Pancreas (tissue), 10 donors: Measurements from ENCODE around the gene MAP3K19. TPM values are rescaled to one million over a fixed set of nuclear protein-coding genes. Genes with fewer than 3 reads are reported as not detected.
"Not testable (repeated sequence)": the region's sequence is repeated elsewhere in the genome, so short reads cannot be mapped to it uniquely, and the experiment has no call there.

ENCODE experiments used
- ATAC-seq, 4 donors: fragments of 200-7000 bp; cut with Tn5 transposase; one replicate each; pipeline versions ENCODE4 v1.8.0 to v1.9.1; 2020; ENCODE audit warnings: mild to moderate bottlenecking in 4 of 4, moderate library complexity in 4 of 4
- DNase-seq, 6 donors: peaks; one replicate each; pipeline ENCODE4 v3.0.0-alpha.2; 2020
- FAIRE-seq: peaks from 2 replicates; lab custom pipeline; 2012; peaks lifted over from hg19 to GRCh38; lab: Jason Lieb, UNC
- H3K27ac ChIP-seq, 4 donors: fragments of 200-600 bp; sonication (generic); 1 replicate in 3 of 4; 2 replicates in 1 of 4; pipeline versions ENCODE4 v1.5.0 to v1.8.0; 2020
- H3K27me3 ChIP-seq, 4 donors: fragments of 200-600 bp; one replicate each; pipeline ENCODE4 v1.8.0; 2021
- H3K36me3 ChIP-seq, 3 donors: fragments of 200-600 bp; sonication (generic) in 1 of 3; one replicate each; pipeline versions ENCODE4 v1.5.0 to v1.8.0; 2020 to 2021
- H3K4me1 ChIP-seq, 3 donors: fragments of 200-600 bp; one replicate each; pipeline ENCODE4 v1.8.0; 2021
- H3K4me3 ChIP-seq, 4 donors: fragments of 200-600 bp; sonication (generic) in 2 of 4; one replicate each; pipeline versions ENCODE4 v1.5.0 to v1.8.0; 2020 to 2021
- H3K9me3 ChIP-seq, 4 donors: fragments of 200-600 bp; one replicate each; pipeline ENCODE4 v1.8.0; 2021
- WGBS, 2 donors: extraction: QIAGEN DNeasy Blood & Tissue Kit; methylation state at CpG; one replicate each; pipeline ENCODE4 v1.1.7; 2013; 5-methylcytosine and 5-hydroxymethylcytosine counted together
- intact Hi-C, 3 donors: fragments of 100-400 bp; cut with DNase I; formaldehyde crosslinking; loops; one replicate each; pipeline versions ENCODE4 v1.11.1 to v1.14.2; 2022
- polyA plus RNA-seq, 2 donors: library from polyadenylated mRNA; stranded (reverse); fragments of 200-250 nt; gene quantifications; one replicate each; pipeline ENCODE4 v1.2.3, GENCODE V29; 2013
- total RNA-seq, 6 donors: library from RNA; stranded (reverse); fragmentation: NEBNext Ultra II Directional in 4 of 6; extraction: Animal tissue kit (Norgen Biotek cat#: 25700) in 4 of 6; gene quantifications; one replicate each; pipeline versions ENCODE4 v1.2.1 to v1.2.4, GENCODE V29; 2021 to 2023
- TF ChIP-seq, protein P1 (sequence below), 4 donors: fragments of 200-600 bp; sonication (generic) in 3 of 4; IDR thresholded peaks; one replicate each; pipeline versions ENCODE4 v1.5.0 to v1.8.0; 2021; ENCODE audit warnings: antibody characterized with exemption in 4 of 4
- donor health status: healthy with polysubstance abuse.
- donor health status: DM: no; HTN: no; CAD: no; lungs with moderate emphysema.
- donor health status: DM: no; HTN: no; CAD: no.
- donor health status: control.
- donor health status: control.
- donor health status: Bipolar disorder and iron deficiency.
- donor health status: DM: yes; HTN: yes; CAD: no.
- donor health status: DM: no; HTN: no; CAD: no.
- donor health status: DM: no; HTN: no; CAD: no.
- donor health status: DM: yes; HTN: yes; CAD: no.

The MAP3K19 gene
- total and polyA plus RNA-seq, 8 donors: not detected

DNA sequence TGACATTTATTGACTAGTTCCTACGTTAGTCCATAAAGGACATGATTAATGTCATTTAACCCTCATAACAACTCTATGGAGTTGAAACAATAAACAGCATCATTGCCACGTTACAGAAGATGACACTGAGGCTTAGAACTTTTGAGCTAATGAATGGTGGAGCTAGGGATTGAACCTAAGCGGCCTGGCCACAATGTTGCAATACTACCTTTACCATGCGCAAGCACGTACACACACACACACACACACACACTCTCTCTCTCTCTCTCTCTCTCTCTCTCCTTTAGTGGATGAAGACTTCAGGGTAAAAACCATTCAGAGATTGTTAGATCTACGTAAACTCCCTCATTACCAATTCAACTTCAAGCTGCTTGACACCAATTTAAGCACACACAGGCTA is 875 bp upstream of the MAP3K19 start:
- Histone ChIP-seq H3K9me3 (no peaks in the 10 kb centered on the region), H3K27ac (no peak overlapping the region), H3K4me1 (peaks cover 0 to 11% (median 6%) of the 10 kb centered on the region in 3 donors), H3K27me3 (no peaks in the 10 kb centered on the region), H3K4me3 (no peak overlapping the region), H3K36me3 (no peaks in the 10 kb centered on the region)
- WGBS, 2 donors: 87 to 91% methylated on average over 6 of the region's 6 CpGs
- no peak for DNase-seq
- no peak for ATAC-seq
- intact Hi-C loops: no loop called here
- FAIRE-seq: no peak
- TF ChIP-seq, protein P1, sequence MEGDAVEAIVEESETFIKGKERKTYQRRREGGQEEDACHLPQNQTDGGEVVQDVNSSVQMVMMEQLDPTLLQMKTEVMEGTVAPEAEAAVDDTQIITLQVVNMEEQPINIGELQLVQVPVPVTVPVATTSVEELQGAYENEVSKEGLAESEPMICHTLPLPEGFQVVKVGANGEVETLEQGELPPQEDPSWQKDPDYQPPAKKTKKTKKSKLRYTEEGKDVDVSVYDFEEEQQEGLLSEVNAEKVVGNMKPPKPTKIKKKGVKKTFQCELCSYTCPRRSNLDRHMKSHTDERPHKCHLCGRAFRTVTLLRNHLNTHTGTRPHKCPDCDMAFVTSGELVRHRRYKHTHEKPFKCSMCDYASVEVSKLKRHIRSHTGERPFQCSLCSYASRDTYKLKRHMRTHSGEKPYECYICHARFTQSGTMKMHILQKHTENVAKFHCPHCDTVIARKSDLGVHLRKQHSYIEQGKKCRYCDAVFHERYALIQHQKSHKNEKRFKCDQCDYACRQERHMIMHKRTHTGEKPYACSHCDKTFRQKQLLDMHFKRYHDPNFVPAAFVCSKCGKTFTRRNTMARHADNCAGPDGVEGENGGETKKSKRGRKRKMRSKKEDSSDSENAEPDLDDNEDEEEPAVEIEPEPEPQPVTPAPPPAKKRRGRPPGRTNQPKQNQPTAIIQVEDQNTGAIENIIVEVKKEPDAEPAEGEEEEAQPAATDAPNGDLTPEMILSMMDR (IDR thresholded peaks at IDR 0.05): no peak

DNA sequence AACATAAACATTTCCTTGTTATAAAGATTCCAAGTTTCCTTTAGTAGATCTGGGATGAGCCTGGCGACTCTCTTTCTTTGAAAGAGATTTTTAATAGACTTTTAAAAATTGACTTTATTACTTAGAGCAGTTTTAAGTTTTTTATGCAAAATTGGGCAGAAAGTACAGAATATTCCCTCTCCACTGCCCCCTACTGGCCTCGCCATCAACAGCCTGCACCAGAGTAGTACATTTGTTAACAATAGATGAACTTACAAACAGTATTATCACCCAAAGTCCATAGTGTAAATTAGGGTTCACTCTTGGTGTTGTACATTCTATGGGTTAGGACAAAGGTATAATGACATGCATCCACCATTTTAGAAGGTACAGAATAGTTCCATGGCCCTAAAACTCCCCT is 3.9 kb downstream of the MAP3K19 start:
- intact Hi-C loops: no loop called here
- H3K4me1 ChIP-seq: peaks cover 0 to 5% (median 0%) of the 10 kb centered on the region in 3 donors
- H3K4me3 ChIP-seq: no peak overlapping the region
- H3K9me3 ChIP-seq: no peaks in the 10 kb centered on the region
- no peak overlapping the region for H3K27ac ChIP-seq
- FAIRE-seq: no peak
- TF ChIP-seq, protein P1 (IDR thresholded peaks at IDR 0.05): peak in 2 of 4 donors; percentile 16 to 25
- H3K27me3 ChIP-seq: no peaks in the 10 kb centered on the region
- H3K36me3 ChIP-seq: no peaks in the 10 kb centered on the region
- ATAC-seq: no peak
- DNase-seq: no peak
- WGBS, 2 donors: 67 to 69% methylated on average over 2 of the region's 2 CpGs

GRCh38 chr2:135037831-135038230 is 9.4 kb downstream of the MAP3K19 start:
- Histone ChIP-seq H3K27me3 (no peaks in the 10 kb centered on the region), H3K27ac (no peak overlapping the region), H3K36me3 (no peaks in the 10 kb centered on the region), H3K4me3 (no peak overlapping the region), H3K9me3 (no peaks in the 10 kb centered on the region), H3K4me1 (peaks cover 0 to 5% (median 0%) of the 10 kb centered on the region in 3 donors)
- DNase-seq (no peak), FAIRE-seq (no peak), ATAC-seq (no peak)
- intact Hi-C loops: no loop called here
- TF ChIP-seq, protein P1 (IDR thresholded peaks at IDR 0.05): no peak
- 87 to 97% methylated on average over 3 of the region's 3 CpGs for WGBS, 2 donors

- FAIRE-seq, intact Hi-C loops: not testable (repeated sequence)
Observed at GRCh38 chr2:135033216-135033615, 14.0 kb downstream of the MAP3K19 start.

GRCh38 chr2:135030826-135031225 is 16.4 kb downstream of the MAP3K19 start:
- Histone ChIP-seq H3K9me3 (no peaks in the 10 kb centered on the region), H3K36me3 (no peaks in the 10 kb centered on the region), H3K4me3 (no peak overlapping the region), H3K27ac (no peak overlapping the region), H3K27me3 (no peaks in the 10 kb centered on the region), H3K4me1 (peaks cover 0 to 13% (median 11%) of the 10 kb centered on the region in 3 donors)
- FAIRE-seq (no peak), DNase-seq (no peak), ATAC-seq (peak in 3 of 4 donors; percentile 67 to 87 (median 75))
- TF ChIP-seq, protein P1 (IDR thresholded peaks at IDR 0.05): no peak
- 98 to 100% methylated on average over 1 of the region's 1 CpG for WGBS, 2 donors
- intact Hi-C loops: no loop called here

More at GRCh38 chr2:135033216-135033615, 14.0 kb downstream of the MAP3K19 start:
- not testable (repeated sequence) for H3K36me3 ChIP-seq, H3K27me3 ChIP-seq, H3K27ac ChIP-seq, H3K9me3 ChIP-seq, ATAC-seq, H3K4me3 ChIP-seq
- WGBS, 2 donors: 90 to 91% methylated on average over 6 to 23 of the region's 33 CpGs
- peaks cover 0 to 13% (median 11%) of the 10 kb centered on the region in 3 donors for H3K4me1 ChIP-seq
- peak in 1 of 6 donors; percentile 46 for DNase-seq
